GM21825 (cell line): Measurements from ENCODE around the gene SND1.
"Not testable (repeated sequence)": the region's sequence is repeated elsewhere in the genome, so short reads cannot be mapped to it uniquely, and the experiment has no call there.

ENCODE experiments used
- ATAC-seq: cut with Tn5 transposase; IDR thresholded peaks from one replicate; pipeline ENCODE4 v1.9.1; 2021; ENCODE audit warnings: mild to moderate bottlenecking, moderate library complexity; ENCODE audit not compliant: unreplicated experiment

The SND1 gene

GRCh38 chr7:127900732-127901685 is 249.0 kb downstream of the SND1 start:
- peak; percentile 35 for ATAC-seq

- ATAC-seq = no peak
Observed at GRCh38 chr7:127901895-127902703, 250.1 kb downstream of the SND1 start.

DNA sequence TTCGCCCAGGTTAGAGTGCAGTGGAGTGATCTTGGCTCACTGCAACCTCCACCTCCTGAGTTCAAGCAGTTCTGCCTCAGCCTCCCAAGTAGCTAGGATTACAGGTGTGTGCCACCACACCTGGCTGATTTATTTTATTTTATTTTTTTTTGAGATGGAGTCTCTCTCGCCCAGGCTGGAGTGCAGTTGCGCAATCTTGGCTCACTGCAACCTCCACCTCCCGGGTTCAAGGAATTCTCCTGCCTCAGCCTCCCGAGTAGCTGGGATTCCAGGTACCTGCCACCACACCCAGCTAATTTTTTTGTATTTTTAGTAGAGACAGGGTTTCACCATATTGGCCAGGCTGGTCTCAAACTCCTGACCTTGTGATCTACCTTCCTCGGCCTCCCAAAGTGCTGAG is 250.8 kb downstream of the SND1 start:
- ATAC-seq = not testable (repeated sequence)

GRCh38 chr7:127903892-127904669 is 252.1 kb downstream of the SND1 start:
- no peak for ATAC-seq

- no peak for ATAC-seq
Observed at GRCh38 chr7:127904670-127904985, 252.6 kb downstream of the SND1 start.

GRCh38 chr7:127905021-127905420 is 253.0 kb downstream of the SND1 start:
- ATAC-seq = no peak

- no peak for ATAC-seq
Observed at GRCh38 chr7:127905491-127906330, 253.7 kb downstream of the SND1 start.

GRCh38 chr7:127907110-127908040 is 255.4 kb downstream of the SND1 start:
- ATAC-seq = no peak

DNA sequence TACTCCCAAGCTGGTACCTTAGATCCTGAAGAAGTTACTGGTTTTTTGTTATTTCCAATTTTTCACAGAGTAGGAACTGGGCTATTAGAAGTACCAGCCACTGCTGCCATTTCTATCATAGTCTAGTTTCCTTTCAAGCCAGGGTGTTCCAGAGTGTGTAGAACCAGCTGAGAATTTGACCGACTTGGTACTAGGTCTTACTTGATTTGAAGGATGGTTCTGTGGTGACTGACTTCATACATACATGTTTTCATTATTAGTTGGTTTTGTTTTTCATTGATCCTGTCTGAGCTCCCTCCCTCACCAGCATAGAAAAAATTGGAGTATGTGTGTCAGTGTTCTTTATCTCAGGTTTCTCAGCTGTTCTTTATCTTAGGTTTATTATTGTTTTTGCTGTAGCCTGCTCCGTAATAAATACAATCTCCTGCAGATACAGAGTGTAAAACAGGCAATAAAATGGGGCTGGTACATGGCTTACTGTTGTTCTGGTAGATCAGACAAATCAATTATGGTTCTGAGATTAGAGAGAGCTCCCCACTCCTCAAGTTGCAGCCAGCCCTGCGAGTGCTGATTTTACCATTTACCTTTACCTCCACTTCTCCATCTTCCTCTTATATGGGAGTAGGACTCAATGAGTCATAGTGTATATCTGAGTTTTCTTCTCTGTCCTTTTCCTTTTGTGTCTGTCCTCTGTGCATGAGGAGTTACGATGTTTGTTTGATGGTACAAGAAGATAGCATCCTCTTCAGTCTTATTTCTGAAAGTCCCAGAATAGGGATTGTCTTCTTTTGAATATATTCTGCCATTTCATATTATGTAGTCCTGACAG is 256.6 kb downstream of the SND1 start:
- no peak for ATAC-seq

- ATAC-seq = no peak
Observed at GRCh38 chr7:127909424-127910152, 257.6 kb downstream of the SND1 start.

DNA sequence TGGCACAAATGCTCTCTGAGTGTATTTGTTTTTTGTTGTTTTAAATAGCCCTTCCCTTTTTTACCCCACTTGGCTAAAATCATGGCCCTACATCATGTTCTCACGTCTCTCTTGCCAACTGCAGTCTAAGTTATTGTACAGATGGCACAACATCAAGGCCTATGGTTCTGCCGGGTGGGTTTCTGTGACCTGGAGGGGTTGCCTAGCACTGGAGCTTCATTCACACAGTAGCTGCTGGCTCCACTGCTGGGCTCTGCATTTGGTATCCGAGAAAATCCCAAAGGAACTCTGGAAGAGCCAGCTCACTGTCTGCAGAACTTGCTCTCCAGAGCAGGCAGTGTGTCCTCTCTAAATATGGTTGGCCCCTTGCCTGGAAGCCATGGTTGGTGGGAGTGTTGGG is 258.7 kb downstream of the SND1 start:
- ATAC-seq = no peak

GRCh38 chr7:127911968-127912511 is 260.0 kb downstream of the SND1 start:
- ATAC-seq = peak; percentile 87

DNA sequence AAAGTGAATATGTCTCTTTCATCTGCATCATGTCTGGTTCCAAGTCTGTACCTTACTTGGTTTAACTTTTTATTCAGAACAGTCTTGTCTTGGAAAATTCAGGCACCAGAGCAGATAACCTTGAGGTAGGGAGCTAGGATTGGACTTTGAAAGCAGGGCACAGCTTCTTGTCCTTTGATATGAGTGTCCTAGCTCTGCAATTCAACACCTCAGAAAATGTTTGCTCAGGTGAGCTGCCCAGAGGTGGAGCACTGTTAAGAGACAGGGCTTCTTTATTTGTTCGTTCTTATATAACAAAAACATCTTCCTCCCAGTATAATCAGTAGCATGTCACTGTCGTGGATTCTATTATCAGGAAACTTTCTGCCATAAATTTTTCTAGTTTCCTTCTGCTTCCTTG is 260.9 kb downstream of the SND1 start:
- no peak for ATAC-seq

DNA sequence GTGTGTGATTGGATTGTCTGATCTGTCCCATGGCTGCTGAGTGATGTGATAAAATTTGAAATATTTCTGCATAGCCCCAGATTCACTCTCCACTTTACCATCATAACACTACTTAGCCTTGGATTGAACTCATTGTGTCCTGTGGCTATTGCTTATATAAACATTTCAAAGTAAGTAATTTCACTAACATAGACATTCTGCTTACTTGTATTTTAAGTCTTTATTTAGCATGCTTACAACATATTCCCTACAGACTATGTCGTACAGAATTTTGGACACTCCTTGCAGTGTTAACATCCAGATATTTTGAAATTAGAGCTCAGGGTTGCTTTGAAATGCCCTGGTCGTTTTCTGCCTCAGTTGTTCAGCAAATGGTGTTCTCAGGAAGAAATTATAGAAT is 261.7 kb downstream of the SND1 start:
- no peak for ATAC-seq

DNA sequence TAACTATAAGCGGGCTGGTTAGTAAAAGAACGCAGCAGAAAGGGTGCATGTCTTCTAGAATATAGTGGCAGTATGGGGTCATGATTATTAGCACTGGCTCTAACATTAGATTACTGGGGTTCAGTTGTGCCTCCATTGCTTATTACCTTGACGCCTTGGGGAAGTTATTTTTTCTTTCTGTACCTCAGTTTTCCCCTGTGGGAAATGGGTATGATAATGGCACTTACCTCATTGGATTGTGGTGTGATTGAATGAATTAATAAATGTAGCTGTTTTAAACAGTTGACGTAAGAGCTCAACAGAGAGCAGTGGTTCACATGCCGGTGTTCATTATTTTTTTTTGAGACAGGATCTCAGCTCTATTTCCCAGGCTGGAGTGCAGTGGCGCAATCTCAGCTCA is 262.7 kb downstream of the SND1 start:
- no peak for ATAC-seq

DNA sequence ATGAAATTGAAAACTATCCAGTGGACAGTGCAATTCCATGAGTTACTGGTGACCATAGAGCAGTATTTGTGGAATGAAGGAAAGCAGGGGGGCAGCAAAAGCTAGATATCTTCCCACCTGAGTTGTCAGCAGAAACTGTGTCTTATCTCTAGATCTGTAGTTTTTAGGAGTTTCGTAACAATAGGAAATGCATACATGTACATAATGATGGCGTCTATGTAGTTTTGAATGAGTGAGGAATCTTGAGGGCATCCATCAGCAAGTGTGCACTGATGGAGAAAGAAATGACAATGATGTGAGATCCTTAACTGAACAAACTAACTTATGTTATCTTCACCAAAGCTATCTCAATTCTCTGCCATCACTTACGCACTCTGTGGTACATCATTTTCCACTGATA is 264.7 kb downstream of the SND1 start:
- ATAC-seq = no peak

- no peak for ATAC-seq
Observed at GRCh38 chr7:127918130-127918529, 266.1 kb downstream of the SND1 start.
